SIG-M5 (cell line): ENCODE data around the gene LYPD5.
"Not testable (repeated sequence)": the region's sequence is repeated elsewhere in the genome, so short reads cannot be mapped to it uniquely, and the experiment has no call there.

Experiments used
- DNase-seq: peaks from one replicate; lab custom pipeline; 2025; lab: John Stamatoyannopoulos, UW

Gene LYPD5, protein sequence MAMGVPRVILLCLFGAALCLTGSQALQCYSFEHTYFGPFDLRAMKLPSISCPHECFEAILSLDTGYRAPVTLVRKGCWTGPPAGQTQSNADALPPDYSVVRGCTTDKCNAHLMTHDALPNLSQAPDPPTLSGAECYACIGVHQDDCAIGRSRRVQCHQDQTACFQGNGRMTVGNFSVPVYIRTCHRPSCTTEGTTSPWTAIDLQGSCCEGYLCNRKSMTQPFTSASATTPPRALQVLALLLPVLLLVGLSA

GRCh38 chr19:43802216-43802951 is at the start of gene LYPD5:
Gene LYPD5, minus strand, starts transcription at chr19:43802447. Its CDS starts 67 bp downstream, at chr19:43802380.
- DNase-seq, result no peak

GRCh38 chr19:43848821-43849220 is 46.6 kb upstream of the LYPD5 start:
- no peak for DNase-seq

DNA sequence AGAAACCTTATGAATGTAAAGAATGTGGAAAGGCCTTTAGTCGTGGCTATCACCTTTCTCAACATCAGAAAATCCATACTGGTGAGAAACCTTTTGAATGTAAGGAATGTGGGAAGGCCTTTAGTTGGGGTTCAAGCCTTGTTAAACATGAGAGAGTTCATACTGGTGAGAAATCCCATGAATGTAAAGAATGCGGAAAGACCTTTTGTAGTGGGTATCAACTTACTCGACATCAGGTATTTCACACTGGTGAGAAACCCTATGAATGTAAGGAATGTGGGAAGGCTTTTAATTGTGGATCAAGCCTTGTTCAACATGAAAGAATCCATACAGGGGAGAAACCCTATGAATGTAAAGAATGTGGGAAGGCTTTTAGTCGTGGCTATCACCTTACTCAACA is 45.6 kb upstream of the LYPD5 start:
- no peak for DNase-seq

GRCh38 chr19:43847246-43847645 is 45.0 kb upstream of the LYPD5 start:
- DNase-seq, result no peak

DNA sequence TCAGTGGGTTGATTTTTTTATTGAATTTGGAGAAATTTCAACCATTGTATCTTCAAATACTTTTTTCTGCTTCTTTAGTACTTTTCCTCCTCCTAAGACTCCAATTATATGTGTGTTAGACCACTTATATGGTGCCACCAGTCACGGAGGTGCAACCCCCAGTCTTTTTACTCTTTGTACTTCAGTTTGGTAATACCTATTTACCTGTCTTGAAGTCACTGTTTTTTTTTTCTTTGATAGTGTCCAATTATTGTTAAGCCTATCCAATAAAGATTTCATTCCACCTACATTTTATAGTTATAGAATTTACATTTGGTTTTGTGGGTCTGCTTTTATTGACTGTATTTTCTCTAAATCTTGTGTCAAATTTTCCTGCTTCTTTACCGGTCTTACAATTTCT is 39.8 kb upstream of the LYPD5 start:
- DNase-seq, result no peak

DNA sequence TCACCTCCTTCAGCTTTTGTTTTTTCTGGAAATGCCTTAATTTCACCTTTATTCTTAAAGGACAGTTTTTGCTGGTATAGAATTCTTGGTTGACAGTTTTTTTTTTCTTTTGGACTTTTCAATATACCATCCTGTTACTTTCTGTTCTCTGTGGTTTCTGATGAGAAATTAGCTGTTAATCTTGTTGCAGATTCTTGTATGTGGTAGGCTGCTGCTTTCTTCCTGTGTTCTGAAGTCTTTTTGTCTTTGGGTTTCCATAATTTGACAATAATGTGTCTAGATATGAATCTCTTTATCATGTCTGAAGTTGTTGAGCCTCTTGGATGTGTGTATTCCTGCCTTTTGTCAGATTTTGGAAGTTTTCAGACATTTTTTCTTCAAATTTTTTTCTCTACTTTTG is 36.9 kb upstream of the LYPD5 start:
- no peak for DNase-seq

GRCh38 chr19:43826787-43827754 is 24.8 kb upstream of the LYPD5 start, which contains the start of gene ZNF283:
Gene ZNF283, plus strand, starts transcription at chr19:43827321. Its CDS starts 6,184 bp downstream, at chr19:43833505.
- DNase-seq, result peak; percentile 9

GRCh38 chr19:43824572-43824971 is 22.3 kb upstream of the LYPD5 start:
- DNase-seq, result not testable (repeated sequence)

GRCh38 chr19:43823856-43824255 is 21.6 kb upstream of the LYPD5 start:
- not testable (repeated sequence) for DNase-seq

GRCh38 chr19:43820884-43821215 is 18.6 kb upstream of the LYPD5 start:
- DNase-seq, result no peak

- DNase-seq, result no peak
Measured at GRCh38 chr19:43820098-43820883, 18.0 kb upstream of the LYPD5 start.

GRCh38 chr19:43818500-43818899 is 16.3 kb upstream of the LYPD5 start:
- DNase-seq, result no peak

- DNase-seq, result not testable (repeated sequence)
Measured at GRCh38 chr19:43817454-43817853, 15.2 kb upstream of the LYPD5 start.

DNA sequence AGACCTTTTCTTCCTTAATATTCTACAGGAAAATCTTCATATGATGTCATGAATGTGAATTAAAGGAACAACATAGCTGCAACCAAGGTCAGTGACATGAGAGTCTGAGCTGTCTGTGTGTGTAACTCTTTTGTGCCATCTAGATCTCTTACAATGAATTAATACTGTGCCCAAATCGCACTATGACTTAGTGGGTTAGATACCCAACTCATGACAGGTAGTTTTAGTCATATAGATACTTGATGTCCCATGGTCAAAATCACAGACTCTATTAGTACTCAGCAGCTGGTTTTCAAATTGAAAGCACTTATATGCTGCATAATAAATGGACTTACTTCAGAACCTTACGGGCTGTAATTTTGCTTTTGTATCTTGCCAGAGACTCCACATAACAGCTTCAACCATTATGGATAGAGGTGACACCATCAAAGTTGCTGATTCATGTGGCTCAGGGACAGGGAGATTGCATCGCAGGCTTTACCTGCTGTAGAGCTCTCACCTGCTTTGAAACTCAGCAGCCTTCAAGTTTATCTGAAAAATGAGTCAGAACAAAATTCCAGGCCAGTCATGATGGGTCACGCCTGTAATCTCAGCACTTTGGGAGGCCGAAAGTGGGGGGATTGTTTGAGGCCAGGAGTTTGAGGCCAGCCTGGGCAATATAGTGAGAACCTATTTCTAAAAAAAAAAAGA is 12.6 kb upstream of the LYPD5 start:
- no peak for DNase-seq

GRCh38 chr19:43812688-43813087 is 10.4 kb upstream of the LYPD5 start:
- no peak for DNase-seq

DNA sequence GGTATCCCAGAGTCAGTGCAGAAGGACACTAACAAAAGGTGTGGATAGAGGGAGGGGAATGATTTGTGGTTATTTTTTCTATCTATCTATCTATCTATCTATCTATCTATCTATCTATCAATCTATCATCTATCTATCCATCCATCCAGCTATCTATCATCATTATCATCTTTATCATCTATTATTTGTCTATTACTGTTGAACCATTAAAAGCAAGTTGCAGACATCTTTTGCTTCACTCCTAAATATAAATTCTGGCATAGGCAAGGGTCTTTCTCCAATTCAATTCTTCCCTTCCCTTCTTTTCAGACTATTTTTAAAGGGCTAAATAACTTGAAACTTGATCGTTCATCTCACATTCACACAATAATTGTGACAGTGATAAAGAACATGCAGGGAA is 10.0 kb upstream of the LYPD5 start:
- no peak for DNase-seq

DNA sequence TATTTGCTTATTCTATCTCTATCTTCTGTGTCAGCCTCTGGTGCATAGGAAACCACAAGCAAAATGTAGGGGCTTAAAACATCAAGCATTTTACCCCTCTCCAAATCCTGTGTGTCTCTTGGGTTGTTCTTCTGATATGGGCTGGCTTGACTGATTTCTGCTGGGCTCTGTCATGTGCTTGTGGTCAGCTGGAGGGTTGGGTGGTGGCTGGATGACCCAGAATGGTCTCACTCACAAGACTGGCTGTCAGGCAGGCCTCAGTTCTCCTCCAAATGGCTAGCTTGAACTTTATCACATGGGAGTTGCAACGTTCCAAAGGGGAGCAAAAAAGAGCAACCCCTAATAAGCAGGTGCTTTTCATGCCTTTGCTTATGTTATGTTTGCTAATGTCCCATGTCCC is 9.6 kb upstream of the LYPD5 start:
- no peak for DNase-seq

- DNase-seq, result peak; percentile 13
Measured at GRCh38 chr19:43809762-43810696, 7.8 kb upstream of the LYPD5 start.

- DNase-seq, result no peak
Measured at GRCh38 chr19:43807651-43808050, 5.4 kb upstream of the LYPD5 start.

DNA sequence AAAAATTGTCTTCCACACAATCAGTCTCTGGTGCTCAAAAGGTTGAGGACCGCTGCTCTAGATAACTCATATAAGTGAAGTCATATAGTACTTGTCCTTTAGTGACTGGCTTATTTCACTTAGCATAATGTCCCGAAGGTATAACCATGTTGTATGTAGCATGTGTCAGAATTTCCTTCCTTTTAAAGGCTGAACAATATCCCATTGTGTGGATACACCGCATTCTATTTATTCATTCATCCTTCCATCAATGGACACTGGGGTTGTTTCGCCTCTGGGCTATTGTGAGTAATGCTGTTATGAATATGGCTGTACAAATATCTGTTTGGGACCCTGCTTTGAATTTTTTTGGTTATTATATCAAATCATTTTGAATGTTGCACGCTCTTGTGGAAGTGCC is 4.6 kb upstream of the LYPD5 start:
- no peak for DNase-seq
